ENCODE data around the gene ODF2. TPM values are rescaled to one million over a fixed set of nuclear protein-coding genes. Genes with fewer than 3 reads are reported as not detected.
A peak's percentile ranks its signal among the peaks of the same experiment; 100 is the strongest.

ODF2 gene
- total and polyA plus RNA-seq, 11 donors: 8.0 to 25.5 (median 13.7) TPM

- no peak overlapping the region for H3K27ac ChIP-seq
- peaks cover 0 to 26% (median 11%) of the 10 kb centered on the region in 12 donors for H3K4me1 ChIP-seq
- peak in 1 of 5 donors; percentile 21 for DNase-seq
- TF ChIP-seq POLR2A (IDR thresholded peaks at IDR 0.05) (no peak), CTCF (IDR thresholded peaks at IDR 0.05) (no peak)
- H3K36me3 ChIP-seq: peaks cover 0 to 35% (median 25%) of the 10 kb centered on the region in 9 donors
- intact Hi-C loops (cut with DNase I): loop anchor here in 5 of 10 donors (2.0 to 5.0 kb wide), 5 partner anchors 36 to 175 kb away; partner anchors contain the start of genes SPTAN1 (in 2 of the 5), CERCAM (in 1 of the 5) and GLE1 (in 1 of the 5)
- WGBS, 4 donors: 49 to 60% (median 52%) methylated on average over 14 of the region's 14 CpGs
- peak overlapping the region in 11 of 12 donors; percentile 61 to 96 (median 88) for H3K4me3 ChIP-seq
- ATAC-seq: no peak
- no peaks in the 10 kb centered on the region for H3K9me3 ChIP-seq
- no peaks in the 10 kb centered on the region for H3K27me3 ChIP-seq
Observed at GRCh38 chr9:128457207-128457606, 1.4 kb downstream of the ODF2 start.

- TF ChIP-seq POLR2A (IDR thresholded peaks at IDR 0.05): no peak
- no peak for TF ChIP-seq CTCF (IDR thresholded peaks at IDR 0.05)
- peak in 4 of 5 donors; percentile 47 to 73 (median 55) for DNase-seq
- intact Hi-C loops (cut with DNase I): loop anchor here in 5 of 10 donors (5.0 kb wide), 4 partner anchors 43 to 173 kb away; partner anchors contain the start of genes SPTAN1 (in 2 of the 5) and GLE1 (in 1 of the 5)
- 50 to 64% (median 63%) methylated on average over 3 of the region's 3 CpGs for WGBS, 4 donors
- Histone ChIP-seq H3K4me3 (no peak overlapping the region), H3K4me1 (peaks cover 0 to 26% (median 11%) of the 10 kb centered on the region in 12 donors), H3K27me3 (no peaks in the 10 kb centered on the region), H3K36me3 (peaks cover 0 to 52% (median 42%) of the 10 kb centered on the region in 9 donors), H3K27ac (peak overlapping the region in 6 of 12 donors; percentile 7 to 70 (median 48)), H3K9me3 (no peaks in the 10 kb centered on the region)
- ATAC-seq: peak; percentile 39 to 70 (median 59)
Observed at GRCh38 chr9:128459011-128459410, 3.2 kb downstream of the ODF2 start.

- intact Hi-C loops (cut with DNase I): no loop called here
- no peak for DNase-seq
- no peak for ATAC-seq
- Histone ChIP-seq H3K4me3 (no peak overlapping the region), H3K9me3 (no peaks in the 10 kb centered on the region), H3K27me3 (no peaks in the 10 kb centered on the region), H3K4me1 (no peaks in the 10 kb centered on the region), H3K27ac (no peak overlapping the region), H3K36me3 (peaks cover 0 to 71% (median 66%) of the 10 kb centered on the region in 9 donors)
- WGBS, 4 donors: 88 to 93% (median 91%) methylated on average over 7 of the region's 7 CpGs
- TF ChIP-seq POLR2A (IDR thresholded peaks at IDR 0.05) (no peak), CTCF (IDR thresholded peaks at IDR 0.05) (no peak)
Observed at GRCh38 chr9:128469070-128469469, 13.3 kb downstream of the ODF2 start.

GRCh38 chr9:128470560-128470959 is 14.8 kb downstream of the ODF2 start:
- no peak for TF ChIP-seq CTCF (IDR thresholded peaks at IDR 0.05)
- no peak for TF ChIP-seq POLR2A (IDR thresholded peaks at IDR 0.05)
- no peak for DNase-seq
- Histone ChIP-seq H3K27me3 (no peaks in the 10 kb centered on the region), H3K4me3 (no peak overlapping the region), H3K4me1 (no peaks in the 10 kb centered on the region), H3K36me3 (peaks cover 0 to 76% (median 73%) of the 10 kb centered on the region in 9 donors), H3K9me3 (no peaks in the 10 kb centered on the region), H3K27ac (no peak overlapping the region)
- ATAC-seq: no peak
- intact Hi-C loops (cut with DNase I): no loop called here
- WGBS, 4 donors: 71 to 86% (median 77%) methylated on average over 5 of the region's 5 CpGs

All from heart left ventricle (tissue), 16 donors.